NCI-H446 (cell line): ENCODE results near the gene LRIG2.
"Not testable (repeated sequence)": the region's sequence is repeated elsewhere in the genome, so short reads cannot be mapped to it uniquely, and the experiment has no call there.

Source experiments
- DNase-seq, 2 experiments: peaks; one replicate each; lab custom pipeline; 2025; lab: John Stamatoyannopoulos, UW

Gene LRIG2

DNA sequence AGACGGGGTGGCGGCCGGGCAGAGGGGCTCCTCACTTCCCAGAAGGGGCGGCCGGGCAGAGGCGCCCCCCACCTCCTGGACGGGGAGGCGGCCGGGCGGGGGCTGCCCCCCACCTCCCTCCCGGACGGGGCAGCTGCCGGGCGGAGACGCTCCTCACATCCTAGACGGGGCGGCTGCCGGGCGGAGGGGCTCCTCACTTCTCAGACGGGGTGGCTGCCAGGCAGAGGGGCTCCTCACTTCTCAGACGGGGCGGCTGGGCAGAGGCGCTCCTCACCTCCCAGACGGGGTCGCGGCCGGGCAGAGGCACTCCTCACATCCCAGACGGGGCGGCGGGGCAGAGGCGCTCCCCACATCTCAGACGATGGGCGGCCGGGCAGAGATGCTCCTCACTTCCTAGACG, 9.5 kb upstream of the LRIG2 start:
- not testable (repeated sequence) for DNase-seq

- no peak for DNase-seq
These were observed 749 bp upstream of the LRIG2 start for GRCh38 chr1:113072141-113072756.

DNA sequence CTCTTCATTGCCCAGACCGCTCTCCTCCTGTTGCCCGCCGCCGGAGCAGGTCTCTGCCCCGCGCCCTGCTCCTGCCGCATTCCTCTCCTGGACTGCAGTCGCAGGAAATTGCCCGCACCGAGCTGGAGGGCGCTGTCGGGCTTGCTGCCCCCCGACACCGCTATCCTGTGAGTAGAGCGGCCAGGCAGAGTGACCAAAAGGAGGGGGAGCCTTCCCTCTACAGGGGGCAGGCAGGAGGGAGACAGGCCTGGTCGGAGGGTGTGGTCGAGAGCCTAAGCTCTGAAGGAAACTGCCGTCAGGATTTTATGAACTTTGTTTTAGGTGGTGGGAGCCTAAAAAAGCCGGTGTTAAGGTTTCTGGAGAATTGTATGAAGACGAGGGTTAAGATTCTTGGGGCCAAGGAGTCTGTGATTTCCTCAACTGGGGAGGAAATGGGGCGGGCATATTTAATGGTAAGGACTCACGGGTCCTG, 517 bp downstream of the LRIG2 start:
- no peak for DNase-seq

DNA sequence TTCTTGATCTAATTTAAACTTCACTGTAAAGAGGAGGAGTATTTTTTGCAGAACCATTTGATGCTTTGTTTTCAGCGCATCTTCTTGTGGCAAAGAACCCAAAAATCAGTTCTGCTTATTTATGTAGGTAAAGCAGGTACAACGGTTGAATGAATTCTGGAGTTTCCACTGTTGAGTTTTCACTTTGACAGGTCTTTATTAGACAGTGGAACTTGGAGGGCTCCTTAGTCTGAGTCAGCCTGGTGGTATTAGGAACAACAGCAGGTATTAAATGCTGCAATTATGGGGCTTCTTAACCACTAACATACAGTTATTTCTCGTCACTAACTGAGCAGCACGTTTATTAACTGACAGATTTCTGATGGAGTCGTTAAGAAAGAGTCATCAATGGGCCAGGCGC, 1.2 kb downstream of the LRIG2 start:
- DNase-seq = no peak

DNA sequence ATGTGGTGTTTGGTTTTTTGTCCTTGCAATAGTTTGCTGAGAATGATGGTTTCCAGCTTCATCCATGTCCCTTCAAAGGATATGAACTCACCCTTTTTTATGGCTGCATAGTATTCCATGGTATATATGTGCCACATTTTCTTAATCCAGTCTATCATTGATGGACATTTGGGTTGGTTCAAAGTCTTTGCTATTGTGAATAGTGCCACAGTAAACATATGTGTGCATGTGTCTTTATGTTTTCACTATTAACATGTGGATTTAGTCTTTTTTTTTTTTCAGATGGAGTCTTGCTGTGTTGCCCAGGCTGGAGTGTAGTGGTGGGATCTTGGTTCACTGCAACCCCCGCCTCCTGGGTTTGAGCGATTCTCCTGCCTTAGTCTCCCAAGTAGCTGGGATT, 5.0 kb downstream of the LRIG2 start:
- DNase-seq = not testable (repeated sequence)

GRCh38 chr1:113086541-113086940, 13.5 kb downstream of the LRIG2 start:
- DNase-seq = no peak

GRCh38 chr1:113088972-113089371, 16.0 kb downstream of the LRIG2 start:
- peak in 1 of 2 experiments; percentile 23 for DNase-seq

GRCh38 chr1:113090051-113090450, 17.1 kb downstream of the LRIG2 start:
- DNase-seq = no peak

DNA sequence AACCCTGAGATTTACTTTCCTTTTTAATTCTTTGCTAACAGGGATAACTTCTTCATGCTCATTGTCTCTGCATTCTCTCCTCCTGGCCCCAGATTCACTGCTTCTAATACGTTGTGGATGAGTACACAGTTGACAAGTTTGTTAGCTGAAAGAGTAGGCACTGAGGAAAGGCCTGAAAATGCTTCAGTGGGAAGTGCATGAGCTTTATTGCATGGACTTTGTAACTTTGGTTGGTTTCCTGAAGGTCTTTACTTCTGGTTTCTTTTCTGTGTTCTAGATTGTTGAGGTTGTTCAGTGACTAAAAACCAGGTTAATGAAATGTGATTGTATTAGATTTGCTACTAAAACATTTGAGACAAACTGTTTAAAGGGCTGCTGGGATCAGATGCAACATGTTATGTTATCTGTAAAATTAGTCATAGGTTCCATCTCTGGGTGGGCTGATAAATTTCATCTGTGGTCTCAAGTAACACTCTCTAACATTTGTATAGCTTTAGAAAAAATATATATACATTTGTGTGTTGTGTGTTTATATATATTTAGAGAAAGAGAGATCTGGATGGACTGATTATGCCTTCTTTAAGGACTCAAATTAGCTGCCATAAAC, 19.1 kb downstream of the LRIG2 start:
- DNase-seq = no peak

DNA sequence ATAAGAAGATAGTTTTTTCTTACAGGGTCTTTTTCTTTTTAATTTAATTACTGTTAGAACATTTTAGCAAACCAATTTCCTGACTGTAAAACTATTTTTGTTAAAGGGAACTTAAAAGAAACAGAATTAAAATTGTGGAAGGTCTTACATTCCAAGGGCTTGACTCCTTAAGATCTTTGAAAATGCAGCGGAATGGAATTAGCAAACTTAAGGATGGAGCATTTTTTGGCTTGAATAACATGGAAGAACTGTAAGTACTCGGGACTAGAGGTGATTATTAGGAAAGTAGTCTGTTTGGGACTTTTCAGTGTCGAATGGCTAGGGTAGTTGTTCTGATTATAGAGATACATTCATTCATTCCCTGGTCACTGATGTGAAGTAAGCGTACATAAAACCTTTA, 21.5 kb downstream of the LRIG2 start:
- no peak for DNase-seq

DNA sequence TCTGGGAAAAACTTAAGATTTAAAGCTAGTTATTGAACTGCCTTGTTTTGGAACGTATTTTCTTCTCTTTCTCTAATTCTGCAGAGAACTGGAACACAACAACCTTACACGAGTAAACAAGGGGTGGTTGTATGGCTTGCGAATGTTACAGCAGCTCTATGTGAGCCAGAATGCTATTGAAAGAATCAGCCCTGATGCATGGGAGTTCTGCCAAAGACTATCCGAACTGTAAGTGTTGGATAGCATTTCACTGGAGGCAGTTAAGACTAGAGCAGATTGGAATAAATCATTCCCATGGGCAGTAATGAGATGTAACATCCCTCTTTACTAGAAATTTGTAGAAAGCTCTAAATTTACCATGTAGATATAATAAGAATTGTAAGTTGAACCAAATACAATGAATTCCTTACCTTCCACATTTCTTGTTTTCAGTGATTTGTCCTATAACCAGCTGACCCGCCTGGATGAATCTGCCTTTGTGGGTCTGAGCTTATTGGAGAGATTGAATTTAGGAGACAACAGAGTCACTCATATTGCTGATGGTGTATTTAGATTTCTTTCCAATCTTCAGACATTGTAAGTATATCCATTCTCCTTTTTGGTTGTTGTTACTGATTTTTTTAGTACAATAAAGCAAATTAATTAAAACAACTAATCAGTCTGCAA, 22.9 kb downstream of the LRIG2 start:
- DNase-seq = no peak

DNA sequence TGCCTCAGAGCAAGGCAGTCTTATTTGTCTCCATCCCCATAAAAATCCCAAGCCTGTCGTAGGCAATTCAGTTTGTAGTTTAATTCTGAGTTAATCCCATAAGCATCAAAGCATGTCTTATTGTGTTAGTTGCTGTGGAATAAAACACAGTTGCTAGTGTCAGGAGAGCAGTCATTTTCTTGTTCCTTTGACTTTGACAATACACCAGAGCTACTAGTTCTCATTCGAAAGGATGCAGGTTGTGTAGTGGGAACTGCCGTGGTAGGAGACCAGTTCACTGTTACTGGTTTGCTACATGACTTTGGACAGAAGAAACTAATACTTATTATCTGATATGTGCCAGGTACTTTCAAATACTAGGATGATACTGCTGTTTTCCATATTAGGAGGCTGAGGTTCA, 23.5 kb downstream of the LRIG2 start:
- DNase-seq = no peak

DNA sequence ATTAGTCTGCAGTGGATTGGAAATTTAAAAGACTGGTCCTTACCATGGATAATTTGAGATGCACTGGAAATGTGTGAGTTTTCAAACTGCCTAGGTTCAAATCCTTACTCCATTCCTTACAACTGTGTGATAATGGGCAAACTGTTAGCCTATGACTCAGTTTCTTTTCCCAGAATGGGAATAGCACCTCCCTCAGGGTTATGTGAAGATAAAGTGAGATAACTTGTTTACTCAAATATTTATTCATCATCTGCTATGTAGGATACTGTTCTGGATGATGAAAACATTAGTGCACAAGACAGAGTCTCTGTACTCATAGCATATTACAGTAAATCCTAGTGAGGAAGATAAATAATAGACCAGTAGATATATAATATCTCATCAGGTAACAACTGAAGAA, 28.6 kb downstream of the LRIG2 start:
- DNase-seq = no peak

GRCh38 chr1:113103048-113103447, 30.1 kb downstream of the LRIG2 start:
- DNase-seq = no peak

DNA sequence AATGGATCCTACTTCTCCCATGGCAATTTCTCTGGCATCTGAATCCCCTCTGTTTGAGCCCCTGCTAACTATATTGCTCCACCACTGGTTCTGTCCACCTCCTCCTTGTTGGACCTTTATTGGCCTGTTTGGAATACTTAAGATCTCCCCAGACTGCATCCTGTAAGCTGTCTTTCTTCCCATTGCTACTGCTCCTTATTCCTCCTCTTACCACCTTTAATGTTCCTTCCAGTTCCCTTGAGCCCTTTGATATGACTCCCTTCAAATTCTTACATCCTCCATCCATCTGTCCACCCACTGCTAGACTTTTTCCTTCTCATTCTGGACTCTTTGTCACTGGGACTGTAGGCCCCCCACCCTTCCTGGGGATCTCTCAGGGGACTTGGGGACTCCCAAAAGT, 31.0 kb downstream of the LRIG2 start:
- no peak for DNase-seq

- DNase-seq = no peak
These were observed 33.9 kb downstream of the LRIG2 start for GRCh38 chr1:113106910-113107309.

DNA sequence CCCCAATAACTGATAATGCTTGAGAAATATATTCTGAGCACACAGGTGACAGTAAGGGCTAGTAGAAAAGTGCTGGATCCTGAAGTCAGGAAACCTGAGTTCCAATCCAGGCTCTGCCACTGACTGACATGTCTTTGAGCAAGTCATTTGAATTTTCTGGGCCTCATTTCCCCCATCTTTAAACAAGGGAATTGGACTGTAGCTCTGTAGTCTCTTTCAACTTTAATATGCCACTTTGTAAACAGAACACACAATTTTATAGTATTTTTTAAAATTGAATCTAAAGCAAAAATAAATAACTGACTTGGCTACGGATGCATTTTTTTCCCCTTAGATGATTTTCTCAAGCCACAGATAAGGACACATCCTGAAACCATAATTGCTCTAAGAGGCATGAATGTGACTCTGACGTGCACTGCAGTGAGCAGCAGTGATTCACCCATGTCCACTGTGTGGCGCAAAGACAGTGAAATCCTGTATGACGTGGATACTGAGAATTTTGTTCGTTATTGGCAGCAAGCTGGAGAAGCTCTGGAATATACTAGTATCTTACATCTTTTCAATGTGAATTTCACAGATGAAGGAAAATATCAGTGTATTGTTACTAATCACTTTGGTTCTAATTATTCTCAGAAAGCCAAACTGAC, 37.0 kb downstream of the LRIG2 start:
- DNase-seq = no peak

DNA sequence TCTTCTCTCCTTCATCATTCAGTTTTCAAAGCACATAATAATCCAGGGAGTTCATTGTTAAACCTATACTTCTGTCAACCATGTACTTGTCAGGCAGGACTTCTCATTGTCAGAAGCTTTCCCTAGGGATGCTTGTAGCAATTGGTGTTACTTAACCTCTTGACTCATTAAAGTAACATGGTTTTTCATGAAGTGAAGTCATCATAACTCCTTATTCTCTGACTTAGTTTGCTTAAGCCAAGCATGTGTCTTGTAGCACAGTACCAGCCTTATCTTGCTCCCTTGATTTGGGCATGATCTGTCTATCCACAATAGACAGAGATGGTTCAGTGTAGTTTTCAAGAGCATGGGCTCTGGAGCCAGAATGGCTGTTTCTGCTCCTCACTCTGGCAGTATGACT, 45.3 kb downstream of the LRIG2 start:
- no peak for DNase-seq

DNA sequence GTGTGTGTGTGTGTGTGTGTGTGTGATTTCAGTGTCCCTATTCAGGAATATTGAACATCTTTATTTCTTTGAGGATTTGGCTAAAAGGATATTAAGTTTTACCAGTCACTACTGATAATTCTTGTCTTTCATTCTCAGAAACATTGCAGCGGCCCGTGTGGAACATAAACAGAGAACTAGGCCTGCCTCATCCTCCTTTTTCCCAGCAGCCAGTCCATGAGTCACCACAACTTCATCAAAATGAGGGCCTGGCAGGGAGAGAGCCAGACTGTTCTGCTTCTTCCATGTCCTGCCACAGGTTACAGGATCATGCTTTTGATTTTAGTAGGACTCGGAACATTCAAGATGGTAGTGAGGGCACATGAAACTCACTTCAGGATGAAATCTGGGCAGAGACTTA, 50.7 kb downstream of the LRIG2 start:
- DNase-seq = no peak

- DNase-seq = no peak
These were observed 51.4 kb downstream of the LRIG2 start for GRCh38 chr1:113124366-113124765.

DNA sequence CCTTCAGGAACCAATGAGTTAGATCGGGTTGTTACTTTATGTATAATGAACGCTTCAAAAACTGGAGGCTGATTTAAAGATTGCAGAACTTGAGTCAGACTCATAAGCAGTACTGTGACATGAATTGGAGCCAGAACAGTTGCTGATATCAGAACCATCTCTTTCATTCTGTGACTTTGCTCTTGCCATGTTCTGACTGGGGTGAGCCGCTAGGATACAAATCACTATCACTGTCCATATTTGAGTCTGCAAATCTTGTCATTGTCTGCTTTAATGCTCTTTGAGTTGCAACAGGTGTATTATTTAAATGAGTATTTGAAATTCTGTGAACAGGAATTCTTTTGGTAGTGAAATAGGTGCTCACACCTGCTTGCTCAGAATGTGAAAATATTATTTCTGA, 52.5 kb downstream of the LRIG2 start:
- DNase-seq = no peak

DNA sequence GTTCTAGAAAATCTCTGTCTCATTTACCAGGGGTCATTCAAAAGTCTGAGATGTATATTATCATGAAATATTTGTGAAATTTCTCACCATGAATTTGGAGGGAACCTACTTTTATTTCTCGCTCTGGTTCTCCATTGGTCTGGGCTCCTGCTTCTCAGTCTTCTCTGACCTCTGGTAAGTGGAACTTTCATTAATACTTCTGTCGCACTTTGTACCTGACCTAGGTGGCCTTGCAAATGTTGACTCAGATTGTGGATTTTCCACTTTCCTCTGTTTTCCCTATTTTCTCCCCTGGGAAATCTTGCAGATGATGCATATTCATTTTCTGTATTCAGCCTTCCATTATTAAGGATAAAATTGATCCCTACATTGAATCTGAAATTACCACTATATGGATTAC, 53.2 kb downstream of the LRIG2 start:
- no peak for DNase-seq

DNA sequence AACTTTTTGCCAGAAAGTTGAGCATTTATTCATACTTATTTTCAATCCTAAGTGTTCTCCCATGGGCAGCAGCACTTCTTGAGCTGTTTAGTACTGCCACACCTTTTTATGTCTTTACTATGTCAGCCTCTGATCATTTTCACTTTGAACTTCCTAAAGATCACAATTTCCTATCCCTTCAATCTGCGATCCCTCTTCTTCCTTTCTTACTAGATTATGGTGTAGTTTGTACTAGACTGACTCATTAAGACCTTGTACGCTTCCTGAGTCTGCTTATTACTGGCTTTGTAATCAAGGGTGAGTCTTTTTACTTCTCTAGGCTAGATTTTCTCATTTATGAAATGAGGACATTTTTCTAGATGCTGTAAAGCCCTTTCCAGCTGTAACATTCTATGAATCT, 55.1 kb downstream of the LRIG2 start:
- no peak for DNase-seq
